Body of pancreas (tissue), 4 donors: ENCODE measurements around the gene KIAA0040.

Experiments used
- CTCF ChIP-seq, 7 experiments: fragments of 450-650 bp in 4 of 7; fragments of 200-600 bp in 3 of 7; sonication (generic) in 3 of 7; IDR thresholded peaks; one replicate each; pipeline ENCODE4 v1.5.1; 2016 to 2019; ENCODE audit warnings: antibody characterized with exemption in 7 of 7
- POLR2A ChIP-seq, 3 donors: fragments of 450-650 bp; IDR thresholded peaks; one replicate each; pipeline ENCODE4 v1.6.1; 2016; ENCODE audit warnings: antibody characterized with exemption in 3 of 3, mild to moderate bottlenecking in 2 of 3

GRCh38 chr1:175148068-175148467, 44.5 kb downstream of the KIAA0040 start:
- no peak for TF ChIP-seq CTCF (IDR thresholded peaks at IDR 0.05)
- no peak for TF ChIP-seq POLR2A (IDR thresholded peaks at IDR 0.05)
